ENCODE measurements around the gene GPR55.

GPR55 gene

GRCh38 chr2:230910546-230911177 is 14.4 kb downstream of the GPR55 start:
- TF ChIP-seq, protein P1, sequence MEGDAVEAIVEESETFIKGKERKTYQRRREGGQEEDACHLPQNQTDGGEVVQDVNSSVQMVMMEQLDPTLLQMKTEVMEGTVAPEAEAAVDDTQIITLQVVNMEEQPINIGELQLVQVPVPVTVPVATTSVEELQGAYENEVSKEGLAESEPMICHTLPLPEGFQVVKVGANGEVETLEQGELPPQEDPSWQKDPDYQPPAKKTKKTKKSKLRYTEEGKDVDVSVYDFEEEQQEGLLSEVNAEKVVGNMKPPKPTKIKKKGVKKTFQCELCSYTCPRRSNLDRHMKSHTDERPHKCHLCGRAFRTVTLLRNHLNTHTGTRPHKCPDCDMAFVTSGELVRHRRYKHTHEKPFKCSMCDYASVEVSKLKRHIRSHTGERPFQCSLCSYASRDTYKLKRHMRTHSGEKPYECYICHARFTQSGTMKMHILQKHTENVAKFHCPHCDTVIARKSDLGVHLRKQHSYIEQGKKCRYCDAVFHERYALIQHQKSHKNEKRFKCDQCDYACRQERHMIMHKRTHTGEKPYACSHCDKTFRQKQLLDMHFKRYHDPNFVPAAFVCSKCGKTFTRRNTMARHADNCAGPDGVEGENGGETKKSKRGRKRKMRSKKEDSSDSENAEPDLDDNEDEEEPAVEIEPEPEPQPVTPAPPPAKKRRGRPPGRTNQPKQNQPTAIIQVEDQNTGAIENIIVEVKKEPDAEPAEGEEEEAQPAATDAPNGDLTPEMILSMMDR (conservative IDR thresholded peaks at IDR 0.05): no peak
- no peak for TF ChIP-seq ZFX (IDR thresholded peaks at IDR 0.05)
- H3K27ac ChIP-seq: no peak overlapping the region

DNA sequence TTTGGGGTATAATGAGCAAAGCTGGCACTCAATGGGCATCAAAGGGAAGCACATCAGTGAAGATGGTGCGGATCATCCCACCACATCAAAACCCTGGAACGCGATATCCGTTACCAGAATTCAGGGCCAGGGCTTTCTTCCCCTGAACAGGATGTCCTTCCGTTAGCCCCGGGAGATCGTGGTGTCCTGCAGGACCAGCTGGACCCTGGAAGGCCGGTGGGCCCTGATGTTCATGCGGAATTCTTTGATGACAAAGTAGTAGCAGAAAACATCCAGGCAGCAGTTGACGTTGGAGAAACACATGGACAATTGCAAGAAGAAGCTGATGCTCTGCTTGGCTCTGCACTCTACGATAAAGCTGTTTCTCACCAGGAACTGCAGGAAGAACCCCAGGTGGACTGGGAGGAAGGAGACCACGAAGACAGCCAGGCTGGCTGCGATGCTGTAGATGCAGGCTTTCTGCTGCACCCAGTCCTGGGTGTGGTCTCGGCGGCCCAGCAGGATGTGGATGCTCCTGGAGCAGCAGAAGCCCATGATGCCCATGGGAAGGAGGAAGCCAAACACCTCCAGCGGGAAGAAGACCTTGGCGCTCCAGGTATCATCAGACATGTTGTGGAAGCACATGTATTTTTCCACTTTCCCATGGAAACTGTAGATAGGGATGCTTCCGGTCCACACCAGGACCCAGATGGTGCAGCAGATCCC is 15.0 kb downstream of the GPR55 start:
- TF ChIP-seq, protein P1 (conservative IDR thresholded peaks at IDR 0.05): no peak
- TF ChIP-seq ZFX (IDR thresholded peaks at IDR 0.05): no peak
- no peak overlapping the region for H3K27ac ChIP-seq

- H3K27ac ChIP-seq: no peak overlapping the region
- TF ChIP-seq, protein P1 (conservative IDR thresholded peaks at IDR 0.05): no peak
- TF ChIP-seq ZFX (IDR thresholded peaks at IDR 0.05): no peak
Measured at GRCh38 chr2:230908595-230909191, 16.3 kb downstream of the GPR55 start.

GRCh38 chr2:230908092-230908594 is 16.9 kb downstream of the GPR55 start:
- H3K27ac ChIP-seq: no peak overlapping the region
- no peak for TF ChIP-seq ZFX (IDR thresholded peaks at IDR 0.05)
- TF ChIP-seq, protein P1 (conservative IDR thresholded peaks at IDR 0.05): no peak

- TF ChIP-seq, protein P1 (conservative IDR thresholded peaks at IDR 0.05): no peak
- TF ChIP-seq ZFX (IDR thresholded peaks at IDR 0.05): no peak
- no peak overlapping the region for H3K27ac ChIP-seq
Measured at GRCh38 chr2:230907361-230908091, 17.5 kb downstream of the GPR55 start.

- TF ChIP-seq, protein P1 (conservative IDR thresholded peaks at IDR 0.05): no peak
- no peak for TF ChIP-seq ZFX (IDR thresholded peaks at IDR 0.05)
- H3K27ac ChIP-seq: no peak overlapping the region
Measured at GRCh38 chr2:230906471-230907230, 18.4 kb downstream of the GPR55 start.

Data from C4-2B (cell line).